Astrocyte (in vitro differentiated cells and primary cell): ENCODE data around the gene CXorf49B. TPM values are rescaled to one million over a fixed set of nuclear protein-coding genes. Genes with fewer than 3 reads are reported as not detected.

Experiments used
- DNase-seq: peaks from one replicate; pipeline ENCODE4 v3.0.0-alpha.2; 2010; ENCODE audit warnings: low read depth
- FAIRE-seq: peaks from 2 replicates; lab custom pipeline; 2011; peaks lifted over from hg19 to GRCh38; lab: Jason Lieb, UNC
- H2AFZ ChIP-seq: 2 replicates; pipeline ENCODE4 v1.6.0; 2012; ENCODE audit warnings: low read depth, low read length, inconsistent platforms
- H3K27ac ChIP-seq: 2 replicates; pipeline ENCODE4 v1.5.1; 2011; ENCODE audit warnings: low read depth, low read length, inconsistent platforms
- H3K27me3 ChIP-seq: 2 replicates; pipeline ENCODE4 v1.6.0; 2011; ENCODE audit warnings: low read length, inconsistent platforms; ENCODE audit not compliant: insufficient read depth
- H3K36me3 ChIP-seq: 2 replicates; pipeline ENCODE4 v1.5.1; 2011; ENCODE audit warnings: low read length, inconsistent platforms; ENCODE audit not compliant: insufficient read depth
- H3K4me1 ChIP-seq: 2 replicates; pipeline ENCODE4 v1.5.1; 2011; ENCODE audit warnings: low read length, inconsistent platforms; ENCODE audit not compliant: insufficient read depth
- H3K4me2 ChIP-seq: 2 replicates; pipeline ENCODE4 v1.6.0; 2012; ENCODE audit warnings: low read length, inconsistent platforms
- H3K4me3 ChIP-seq: 2 replicates; pipeline ENCODE4 v1.5.1; 2011; ENCODE audit warnings: low read depth, mild to moderate bottlenecking, low read length, inconsistent platforms; ENCODE audit not compliant: insufficient read depth
- H3K79me2 ChIP-seq: 2 replicates; pipeline ENCODE4 v1.6.0; 2012; ENCODE audit warnings: mild to moderate bottlenecking, low read length, inconsistent platforms; ENCODE audit not compliant: insufficient read depth
- H3K9ac ChIP-seq: 2 replicates; pipeline ENCODE4 v1.6.0; 2012; ENCODE audit warnings: mild to moderate bottlenecking, low read length, inconsistent platforms
- H3K9me3 ChIP-seq: 2 replicates; pipeline ENCODE4 v1.5.1; 2012; ENCODE audit warnings: low read depth, mild to moderate bottlenecking, low read length, inconsistent platforms; ENCODE audit not compliant: insufficient read depth
- H4K20me1 ChIP-seq: 2 replicates; pipeline ENCODE4 v1.6.0; 2012; ENCODE audit warnings: low read length, inconsistent platforms; ENCODE audit not compliant: insufficient read depth
- H3K27ac Mint-ChIP-seq: one replicate; pipeline ENCODE4 v1.8.0; 2021; ENCODE audit warnings: mild to moderate bottlenecking, mixed read lengths; ENCODE audit not compliant: unreplicated experiment
- H3K27me3 Mint-ChIP-seq: one replicate; pipeline ENCODE4 v1.8.0; 2021; ENCODE audit warnings: low read depth, mixed read lengths; ENCODE audit not compliant: unreplicated experiment
- H3K36me3 Mint-ChIP-seq: one replicate; pipeline ENCODE4 v1.8.0; 2021; ENCODE audit warnings: low read depth, mixed read lengths; ENCODE audit not compliant: unreplicated experiment
- H3K4me1 Mint-ChIP-seq: one replicate; pipeline ENCODE4 v1.8.0; 2021; ENCODE audit warnings: low read depth, mixed read lengths; ENCODE audit not compliant: unreplicated experiment
- H3K4me3 Mint-ChIP-seq: one replicate; pipeline ENCODE4 v1.8.0; 2021; ENCODE audit warnings: mild to moderate bottlenecking, moderate library complexity, mixed read lengths; ENCODE audit not compliant: unreplicated experiment
- H3K9me3 Mint-ChIP-seq: one replicate; pipeline ENCODE4 v1.8.0; 2021; ENCODE audit warnings: mild to moderate bottlenecking, mixed read lengths; ENCODE audit not compliant: unreplicated experiment
- EZH2 ChIP-seq: IDR thresholded peaks from 2 replicates; pipeline ENCODE4 v1.6.1; 2012; ENCODE audit warnings: mild to moderate bottlenecking, low read length, inconsistent platforms; ENCODE audit not compliant: insufficient read depth
- total RNA-seq: library from RNA; stranded (reverse); gene quantifications from 2 replicates; pipeline ENCODE4 v1.2.1, GENCODE V29; 2021
- TF ChIP-seq, protein P1 (sequence below): IDR thresholded peaks from 2 replicates; pipeline ENCODE4 v1.5.1; 2011; ENCODE audit warnings: low read depth, mild to moderate bottlenecking, inconsistent platforms, low read length, moderate library complexity; ENCODE audit not compliant: insufficient read depth

Gene CXorf49B
- total RNA-seq, 1 donor from 2014 or later = not detected

DNA sequence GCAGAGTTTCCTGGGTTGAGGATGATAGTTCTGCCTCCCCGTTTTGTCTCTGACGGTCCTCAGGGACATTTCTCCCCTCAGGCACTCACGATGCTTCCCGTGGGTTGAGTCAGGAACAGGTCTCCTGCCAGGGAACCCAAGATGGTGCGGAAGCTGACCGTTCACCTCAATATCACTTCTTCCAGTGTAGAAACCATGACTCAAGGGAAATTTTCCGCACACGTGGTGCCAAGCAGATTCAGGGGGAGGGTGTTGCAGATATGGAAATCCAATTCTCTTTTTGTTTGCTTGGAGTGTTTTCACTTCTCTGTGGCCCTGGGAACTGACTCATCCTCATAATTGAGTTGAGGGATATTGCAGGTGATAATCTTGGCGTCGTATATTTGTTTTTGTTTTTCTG is 46.7 kb downstream of the CXorf49B start:
- Histone ChIP-seq H2AFZ (no peak overlapping the region), H3K9ac (no peak overlapping the region), H3K4me1 (no peaks in the 10 kb centered on the region), H3K4me3 (no peak overlapping the region), H3K9me3 (no peaks in the 10 kb centered on the region), H3K27ac (no peak overlapping the region), H3K36me3 (no peaks in the 10 kb centered on the region), H3K4me2 (no peak overlapping the region), H4K20me1 (no peaks in the 10 kb centered on the region), H3K27me3 (no peaks in the 10 kb centered on the region), H3K79me2 (no peaks in the 10 kb centered on the region)
- H3K36me3 Mint-ChIP-seq = no peaks in the 10 kb centered on the region
- H3K27me3 Mint-ChIP-seq = peaks cover 14% of the 10 kb centered on the region
- DNase-seq (no peak), FAIRE-seq (no peak)
- H3K4me1 Mint-ChIP-seq = no peaks in the 10 kb centered on the region
- no peak overlapping the region for H3K4me3 Mint-ChIP-seq
- H3K27ac Mint-ChIP-seq = no peak overlapping the region
- H3K9me3 Mint-ChIP-seq = peaks cover 2% of the 10 kb centered on the region
- TF ChIP-seq, protein P1, sequence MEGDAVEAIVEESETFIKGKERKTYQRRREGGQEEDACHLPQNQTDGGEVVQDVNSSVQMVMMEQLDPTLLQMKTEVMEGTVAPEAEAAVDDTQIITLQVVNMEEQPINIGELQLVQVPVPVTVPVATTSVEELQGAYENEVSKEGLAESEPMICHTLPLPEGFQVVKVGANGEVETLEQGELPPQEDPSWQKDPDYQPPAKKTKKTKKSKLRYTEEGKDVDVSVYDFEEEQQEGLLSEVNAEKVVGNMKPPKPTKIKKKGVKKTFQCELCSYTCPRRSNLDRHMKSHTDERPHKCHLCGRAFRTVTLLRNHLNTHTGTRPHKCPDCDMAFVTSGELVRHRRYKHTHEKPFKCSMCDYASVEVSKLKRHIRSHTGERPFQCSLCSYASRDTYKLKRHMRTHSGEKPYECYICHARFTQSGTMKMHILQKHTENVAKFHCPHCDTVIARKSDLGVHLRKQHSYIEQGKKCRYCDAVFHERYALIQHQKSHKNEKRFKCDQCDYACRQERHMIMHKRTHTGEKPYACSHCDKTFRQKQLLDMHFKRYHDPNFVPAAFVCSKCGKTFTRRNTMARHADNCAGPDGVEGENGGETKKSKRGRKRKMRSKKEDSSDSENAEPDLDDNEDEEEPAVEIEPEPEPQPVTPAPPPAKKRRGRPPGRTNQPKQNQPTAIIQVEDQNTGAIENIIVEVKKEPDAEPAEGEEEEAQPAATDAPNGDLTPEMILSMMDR = no peak
- no peak for TF ChIP-seq EZH2

DNA sequence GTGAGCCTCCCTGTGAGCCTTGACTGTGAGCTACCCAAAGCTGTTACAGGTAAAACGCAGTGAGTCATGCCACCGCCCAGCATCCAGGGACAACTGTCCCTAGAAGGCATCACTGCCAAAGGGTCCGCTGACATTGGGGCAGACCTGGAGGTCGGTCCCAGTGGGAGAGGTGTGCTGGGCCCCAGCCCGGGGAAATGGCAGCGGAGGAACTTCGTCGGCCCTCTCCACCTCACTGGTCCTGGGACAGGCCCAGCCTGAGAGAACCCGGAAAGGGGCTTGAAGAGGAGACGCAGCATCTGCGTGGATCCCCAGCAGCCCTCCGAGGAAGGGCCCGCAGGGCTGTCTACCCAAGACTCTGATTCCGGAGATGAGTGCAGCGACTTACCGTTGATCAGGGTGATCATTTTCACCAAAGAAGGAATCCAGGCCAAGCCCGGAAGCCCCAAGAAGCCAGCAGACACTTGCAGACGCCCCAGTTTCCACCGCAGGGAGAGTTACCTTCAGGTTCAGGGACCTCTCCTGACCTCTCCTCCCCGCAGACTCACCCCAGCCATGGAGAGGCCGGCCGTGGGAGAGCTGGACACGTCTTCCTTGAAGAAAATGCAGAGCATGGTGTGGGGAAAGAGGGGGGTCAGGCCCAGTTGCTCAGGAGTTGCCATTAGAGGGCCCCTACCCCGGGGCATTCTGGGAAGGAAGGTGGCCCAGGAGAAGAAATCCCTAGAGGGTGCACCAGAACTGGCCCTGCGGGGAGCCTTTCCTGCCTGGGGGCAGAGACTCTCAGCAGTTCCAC is 51.2 kb downstream of the CXorf49B start:
- no peaks in the 10 kb centered on the region for H3K4me1 ChIP-seq
- H3K27me3 ChIP-seq = no peaks in the 10 kb centered on the region
- Mint-ChIP-seq H3K36me3 (no peaks in the 10 kb centered on the region), H3K4me1 (no peaks in the 10 kb centered on the region), H3K27ac (no peak overlapping the region), H3K4me3 (no peak overlapping the region), H3K27me3 (peaks cover 20% of the 10 kb centered on the region), H3K9me3 (peaks cover 3% of the 10 kb centered on the region)
- DNase-seq = no peak
- FAIRE-seq = no peak
- H3K27ac ChIP-seq = no peak overlapping the region
- H3K9me3 ChIP-seq = no peaks in the 10 kb centered on the region
- H4K20me1 ChIP-seq = no peaks in the 10 kb centered on the region
- no peaks in the 10 kb centered on the region for H3K79me2 ChIP-seq
- H2AFZ ChIP-seq = no peak overlapping the region
- TF ChIP-seq, protein P1 = no peak
- no peak for TF ChIP-seq EZH2
- no peak overlapping the region for H3K4me3 ChIP-seq
- no peak overlapping the region for H3K4me2 ChIP-seq
- H3K9ac ChIP-seq = no peak overlapping the region
- H3K36me3 ChIP-seq = no peaks in the 10 kb centered on the region

DNA sequence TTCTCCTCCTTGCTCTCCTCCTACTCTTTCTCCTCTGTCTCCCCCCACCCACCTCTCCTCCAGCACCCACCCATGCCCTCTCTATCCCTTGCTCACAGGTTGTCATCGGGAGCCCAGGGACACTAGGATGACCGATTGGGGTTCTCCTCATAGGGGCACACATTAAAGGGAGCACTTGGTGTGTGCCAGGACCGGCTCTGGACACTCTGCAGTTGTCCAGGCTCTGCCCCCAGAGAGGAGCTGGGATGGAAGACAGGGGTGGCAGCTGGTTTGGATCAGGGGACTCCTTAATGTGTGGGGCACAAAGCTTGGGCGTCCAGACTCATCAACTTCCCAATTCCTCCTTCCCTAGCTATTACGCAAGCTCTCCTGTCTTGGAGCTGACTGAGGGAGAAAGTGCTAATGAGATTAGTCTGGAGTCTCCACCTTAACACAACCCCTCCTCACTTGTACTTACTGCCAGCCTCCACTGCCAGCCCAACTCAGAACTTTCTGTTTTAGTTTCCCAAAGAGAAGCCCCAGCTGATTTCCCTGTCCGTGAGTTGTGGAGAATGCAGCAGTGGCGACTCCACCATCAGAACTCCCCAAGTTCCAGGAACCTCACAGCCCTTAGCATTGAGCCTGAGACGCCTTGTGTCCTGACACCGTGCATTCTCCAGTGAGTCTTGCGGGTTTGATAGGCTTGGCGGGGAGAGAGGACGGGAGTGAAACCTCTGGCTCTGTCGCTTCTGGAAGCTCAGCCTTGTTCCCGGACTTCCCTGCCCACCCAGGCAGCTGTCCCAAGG is 52.2 kb downstream of the CXorf49B start:
- no peaks in the 10 kb centered on the region for H3K36me3 ChIP-seq
- no peaks in the 10 kb centered on the region for H3K4me1 ChIP-seq
- no peaks in the 10 kb centered on the region for H3K4me1 Mint-ChIP-seq
- no peak for DNase-seq
- H3K36me3 Mint-ChIP-seq = no peaks in the 10 kb centered on the region
- no peak overlapping the region for H3K4me3 ChIP-seq
- FAIRE-seq = no peak
- no peaks in the 10 kb centered on the region for H4K20me1 ChIP-seq
- no peak overlapping the region for H3K27ac Mint-ChIP-seq
- H2AFZ ChIP-seq = no peak overlapping the region
- no peak overlapping the region for H3K9ac ChIP-seq
- no peak for TF ChIP-seq EZH2
- TF ChIP-seq, protein P1 = no peak
- no peaks in the 10 kb centered on the region for H3K9me3 ChIP-seq
- peaks cover 5% of the 10 kb centered on the region for H3K9me3 Mint-ChIP-seq
- peaks cover 23% of the 10 kb centered on the region for H3K27me3 Mint-ChIP-seq
- H3K27ac ChIP-seq = no peak overlapping the region
- no peaks in the 10 kb centered on the region for H3K79me2 ChIP-seq
- no peak overlapping the region for H3K4me2 ChIP-seq
- H3K4me3 Mint-ChIP-seq = no peak overlapping the region
- no peaks in the 10 kb centered on the region for H3K27me3 ChIP-seq
